ENCODE results near the gene AGFG2.

GRCh38 chr7:100562195-100563099 lies 23.4 kb downstream of the AGFG2 start:
- no peak for TF ChIP-seq POLR2A (IDR thresholded peaks at IDR 0.05; ENCODE audit: low read length)
- TF ChIP-seq HOXA7 (CRISPR knock-in tag; IDR thresholded peaks at IDR 0.05), result no peak
- no peak for TF ChIP-seq CTCF (IDR thresholded peaks at IDR 0.05)
- TF ChIP-seq NR3C1 (IDR thresholded peaks at IDR 0.05), result no peak
- TF ChIP-seq ESRRA (IDR thresholded peaks at IDR 0.05; ENCODE audit: borderline replicate concordance, low read length), result no peak
